A549 treated with Hydrocortisone at 1 μM for 4 hours (cell line): ENCODE results near the gene ZBTB47. TPM values are rescaled to one million over a fixed set of nuclear protein-coding genes. Genes with fewer than 3 reads are reported as not detected.

ENCODE experiments used
- total RNA-seq: library from RNA; stranded (reverse); fragments of 200-300 nt; extraction: Qiagen RNA extraction; gene quantifications from 5 replicates; pipeline ENCODE4 v1.2.3, GENCODE V29; 2022

Gene ZBTB47
- 5.5 to 6.7 TPM (median 6.0 TPM) in 5 replicates for total RNA-seq

GRCh38 chr3:42653560-42654330 is at the start of gene ZBTB47:
Gene ZBTB47, plus strand, starts transcription at chr3:42653697. Its CDS starts 4,659 bp downstream, at chr3:42658356.

DNA sequence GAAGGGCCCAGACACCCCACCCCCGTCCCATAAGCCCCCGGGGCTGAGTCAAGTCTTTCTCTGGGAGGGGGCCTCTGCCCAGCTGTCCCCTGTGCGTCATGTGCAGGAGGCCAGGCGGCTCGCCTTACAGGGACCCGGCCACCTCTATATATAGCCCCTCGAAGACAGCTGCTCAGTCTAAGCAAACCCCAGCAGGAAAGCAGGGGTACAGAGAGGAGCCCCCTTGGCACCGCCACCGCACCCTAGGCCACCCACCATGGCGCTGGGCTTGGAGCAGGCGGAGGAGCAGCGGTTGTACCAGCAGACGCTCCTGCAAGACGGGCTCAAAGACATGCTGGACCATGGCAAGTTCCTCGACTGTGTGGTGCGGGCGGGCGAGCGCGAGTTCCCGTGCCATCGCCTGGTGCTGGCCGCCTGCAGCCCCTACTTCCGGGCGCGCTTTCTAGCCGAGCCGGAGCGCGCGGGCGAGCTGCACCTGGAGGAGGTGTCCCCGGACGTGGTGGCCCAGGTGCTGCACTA is 31.9 kb downstream of the ZBTB47 start, which contains the start of gene KLHL40:
Gene KLHL40, plus strand, starts transcription at position 175 of the 519 bp plus-strand sequence. Its CDS starts 82 bp downstream, at position 257.

DNA sequence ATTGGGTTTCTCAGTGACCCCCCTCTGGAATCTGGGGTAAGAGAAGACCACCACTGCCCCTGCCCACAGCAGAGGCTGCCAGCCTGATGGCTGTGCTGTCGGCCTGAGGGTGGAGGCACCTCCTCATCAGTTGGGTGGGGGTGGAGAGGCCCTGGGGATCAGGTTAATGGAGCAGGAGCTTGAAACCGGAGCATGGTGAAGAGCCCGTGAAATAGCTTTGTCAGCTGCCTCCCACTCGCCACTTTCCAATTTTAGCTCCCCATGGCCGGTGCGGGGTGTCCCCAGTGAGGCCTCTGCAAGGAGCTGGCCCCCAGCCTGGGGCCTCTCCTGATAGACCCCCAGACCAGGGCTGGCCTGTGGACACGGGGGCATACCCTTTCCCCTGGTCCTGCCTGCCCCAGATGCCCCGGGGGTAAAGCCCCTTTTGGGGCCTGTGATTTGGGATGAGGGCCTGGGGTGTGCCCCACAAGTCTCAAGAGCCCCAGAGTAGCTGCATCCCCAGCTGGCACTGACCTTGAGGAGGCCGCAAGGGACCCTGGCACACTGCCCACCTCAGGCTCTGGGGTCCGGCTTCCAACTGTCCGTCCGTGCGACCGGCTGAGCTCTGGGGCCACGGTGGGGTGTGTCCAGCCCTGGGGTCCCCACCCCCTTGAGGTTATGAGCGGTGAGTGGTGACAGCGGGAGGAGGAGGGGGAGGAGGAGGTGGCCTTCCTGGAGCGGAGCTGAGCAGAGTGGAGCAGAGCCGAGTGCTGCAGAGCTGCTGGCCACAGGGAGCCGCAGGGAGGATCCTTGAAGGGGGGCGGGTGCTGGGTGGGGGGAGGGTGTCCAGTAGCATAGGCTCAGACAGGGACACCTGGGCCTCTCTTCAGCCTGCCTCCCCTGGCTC is 48.8 kb downstream of the ZBTB47 start, which contains the start of gene HHATL:
Gene HHATL, minus strand, starts transcription at position 733 of the 886 bp plus-strand sequence. CDS start 1,972 bp downstream, outside the sequence.

Other genes starting within 250 kb of the ZBTB47 start
- not detected in 5 replicates for gene LYZL4, start 243.1 kb upstream of the ZBTB47 start, total RNA-seq
- gene VIPR1, start 151.1 kb upstream of the ZBTB47 start, total RNA-seq, result 1.4 to 1.7 TPM (median 1.4 TPM) in 5 replicates
- gene SEC22C, start 71.7 kb upstream of the ZBTB47 start, total RNA-seq, result 29.4 to 36.9 TPM (median 35.3 TPM) in 5 replicates
- gene SS18L2, start 62.8 kb upstream of the ZBTB47 start, total RNA-seq, result 18.5 to 19.9 TPM (median 18.7 TPM) in 5 replicates
- gene NKTR, start 53.0 kb upstream of the ZBTB47 start, total RNA-seq, result 8.5 to 12.8 TPM (median 11.0 TPM) in 5 replicates
- not detected in 5 replicates for gene KLHL40, start 31.8 kb downstream of the ZBTB47 start, total RNA-seq
- not detected in 5 replicates for gene HHATL, start 49.1 kb downstream of the ZBTB47 start, total RNA-seq
- gene CCDC13, start 119.6 kb downstream of the ZBTB47 start, total RNA-seq, result 0.30 to 0.54 TPM (median 0.35 TPM) in 5 replicates
- 67.3 to 97.6 TPM (median 74.1 TPM) in 5 replicates for gene HIGD1A, start 150.8 kb downstream of the ZBTB47 start, total RNA-seq
- gene ACKR2, start 155.7 kb downstream of the ZBTB47 start, total RNA-seq, result 0.12 to 0.14 TPM (median 0.13 TPM) in 3 of 5 replicates, not detected in the others
- not detected in 5 replicates for gene CYP8B1, start 222.2 kb downstream of the ZBTB47 start, total RNA-seq